ENCODE measurements around the gene GNG12. TPM values are rescaled to one million over a fixed set of nuclear protein-coding genes. Genes with fewer than 3 reads are reported as not detected.

The GNG12 gene
- total and polyA plus RNA-seq, 9 of the 15 experiments (the other 6 are each of a cell fraction or from before 2014, with no cell fraction given), result 2.6 to 6.0 (median 4.1) TPM

GRCh38 chr1:67733681-67734322 lies 99.5 kb downstream of the GNG12 start (continued):
- TF ChIP-seq, protein P1, sequence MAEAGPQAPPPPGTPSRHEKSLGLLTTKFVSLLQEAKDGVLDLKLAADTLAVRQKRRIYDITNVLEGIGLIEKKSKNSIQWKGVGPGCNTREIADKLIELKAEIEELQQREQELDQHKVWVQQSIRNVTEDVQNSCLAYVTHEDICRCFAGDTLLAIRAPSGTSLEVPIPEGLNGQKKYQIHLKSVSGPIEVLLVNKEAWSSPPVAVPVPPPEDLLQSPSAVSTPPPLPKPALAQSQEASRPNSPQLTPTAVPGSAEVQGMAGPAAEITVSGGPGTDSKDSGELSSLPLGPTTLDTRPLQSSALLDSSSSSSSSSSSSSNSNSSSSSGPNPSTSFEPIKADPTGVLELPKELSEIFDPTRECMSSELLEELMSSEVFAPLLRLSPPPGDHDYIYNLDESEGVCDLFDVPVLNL (CRISPR knock-in tag; IDR thresholded peaks at IDR 0.05; ENCODE audit: low read depth), result no peak
- TF ChIP-seq ELK3 (CRISPR knock-in tag; IDR thresholded peaks at IDR 0.05) (no peak), MBD1 (CRISPR knock-in tag; IDR thresholded peaks at IDR 0.05) (no peak), PML (IDR thresholded peaks at IDR 0.05; ENCODE audit: low read length) (peak; percentile 95), KDM1A (IDR thresholded peaks at IDR 0.05) (peak; percentile 77 to 81), ETV6 (IDR thresholded peaks at IDR 0.05; ENCODE audit: borderline replicate concordance in 1 of 2, low read depth in 2 of 2, low read length in 1 of 2) (no peak), ETV6 (CRISPR knock-in tag; IDR thresholded peaks at IDR 0.05; ENCODE audit: borderline replicate concordance) (no peak), ZFPM2 (CRISPR knock-in tag; IDR thresholded peaks at IDR 0.05) (no peak), NR3C1 (CRISPR knock-in tag; IDR thresholded peaks at IDR 0.05) (no peak), GTF2A2 (tag; IDR thresholded peaks at IDR 0.05) (no peak), GATA2 (CRISPR knock-in tag; IDR thresholded peaks at IDR 0.05) (peak; percentile 95), ARID3B (CRISPR knock-in tag; IDR thresholded peaks at IDR 0.05; ENCODE audit: borderline replicate concordance) (no peak), ERF (CRISPR knock-in tag; IDR thresholded peaks at IDR 0.05) (no peak; the same call in 1 of the 2 replicates), ETS1 (conservative IDR thresholded peaks at IDR 0.05; ENCODE audit: control insufficient read depth, low read depth, low read length) (peak; percentile 70; the same call in 1 of the 2 replicates), NCOA4 (IDR thresholded peaks at IDR 0.05; ENCODE audit: partially characterized antibody) (no peak), ZNF121 (CRISPR knock-in tag; conservative IDR thresholded peaks at IDR 0.05) (no peak), HNRNPL (IDR thresholded peaks at IDR 0.05; ENCODE audit: low read depth, low read length) (no peak), MTF1 (CRISPR knock-in tag; IDR thresholded peaks at IDR 0.05; ENCODE audit: borderline replicate concordance) (no peak), PPARD (CRISPR knock-in tag; IDR thresholded peaks at IDR 0.05) (no peak), ZBED1 (IDR thresholded peaks at IDR 0.05) (peak; percentile 71; the same call in 1 of the 2 replicates)
- TF ChIP-seq, protein P2, sequence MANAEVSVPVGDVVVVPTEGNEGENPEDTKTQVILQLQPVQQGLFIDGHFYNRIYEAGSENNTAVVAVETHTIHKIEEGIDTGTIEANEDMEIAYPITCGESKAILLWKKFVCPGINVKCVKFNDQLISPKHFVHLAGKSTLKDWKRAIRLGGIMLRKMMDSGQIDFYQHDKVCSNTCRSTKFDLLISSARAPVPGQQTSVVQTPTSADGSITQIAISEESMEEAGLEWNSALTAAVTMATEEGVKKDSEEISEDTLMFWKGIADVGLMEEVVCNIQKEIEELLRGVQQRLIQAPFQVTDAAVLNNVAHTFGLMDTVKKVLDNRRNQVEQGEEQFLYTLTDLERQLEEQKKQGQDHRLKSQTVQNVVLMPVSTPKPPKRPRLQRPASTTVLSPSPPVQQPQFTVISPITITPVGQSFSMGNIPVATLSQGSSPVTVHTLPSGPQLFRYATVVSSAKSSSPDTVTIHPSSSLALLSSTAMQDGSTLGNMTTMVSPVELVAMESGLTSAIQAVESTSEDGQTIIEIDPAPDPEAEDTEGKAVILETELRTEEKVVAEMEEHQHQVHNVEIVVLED (CRISPR knock-in tag; IDR thresholded peaks at IDR 0.05), result no peak

All from K562 (cell line).